ENCODE measurements around the gene MAD2L1. TPM values are rescaled to one million over a fixed set of nuclear protein-coding genes. Genes with fewer than 3 reads are reported as not detected.

Gene MAD2L1
- total RNA-seq, 2 donors from 2014 or later, result 0.14 to 0.49 TPM

- Histone ChIP-seq H3K27ac (no peak overlapping the region), H3K27me3 (replicated peaks; ENCODE audit: insufficient read depth) (no peaks in the 10 kb centered on the region), H3K4me3 (no peak overlapping the region), H3K9me3 (no peaks in the 10 kb centered on the region), H3K36me3 (no peaks in the 10 kb centered on the region), H3K4me1 (ENCODE audit: control insufficient read depth in 1 of 2, low read depth in 2 of 2) (no peaks in the 10 kb centered on the region)
- ATAC-seq (ENCODE audit: insufficient number of reproducible peaks, low FRiP score, low read depth) (no peak), DNase-seq (ENCODE audit: low spot score) (no peak)
- no peak for TF ChIP-seq CTCF (IDR thresholded peaks at IDR 0.05)
These were observed 15.1 kb upstream of the MAD2L1 start for GRCh38 chr4:120081726-120082125.

- Histone ChIP-seq H3K4me3 (no peak overlapping the region), H3K9me3 (no peaks in the 10 kb centered on the region), H3K27me3 (replicated peaks; ENCODE audit: insufficient read depth) (no peaks in the 10 kb centered on the region), H3K36me3 (no peaks in the 10 kb centered on the region), H3K4me1 (ENCODE audit: control insufficient read depth in 1 of 2, low read depth in 2 of 2) (no peaks in the 10 kb centered on the region), H3K27ac (no peak overlapping the region)
- no peak for ATAC-seq (ENCODE audit: insufficient number of reproducible peaks, low FRiP score, low read depth)
- no peak for DNase-seq (ENCODE audit: low spot score)
- no peak for TF ChIP-seq CTCF (IDR thresholded peaks at IDR 0.05)
These were observed 13.9 kb upstream of the MAD2L1 start for GRCh38 chr4:120080533-120080932.

GRCh38 chr4:120079839-120080520 is 13.3 kb upstream of the MAD2L1 start:
- TF ChIP-seq CTCF (IDR thresholded peaks at IDR 0.05), result no peak
- no peaks in the 10 kb centered on the region for H3K4me1 ChIP-seq (ENCODE audit: control insufficient read depth in 1 of 2, low read depth in 2 of 2)
- H3K27me3 ChIP-seq (replicated peaks; ENCODE audit: insufficient read depth), result no peaks in the 10 kb centered on the region
- no peak overlapping the region for H3K4me3 ChIP-seq
- DNase-seq (ENCODE audit: low spot score) (no peak), ATAC-seq (ENCODE audit: insufficient number of reproducible peaks, low FRiP score, low read depth) (no peak)
- H3K27ac ChIP-seq, result no peak overlapping the region
- H3K36me3 ChIP-seq, result no peaks in the 10 kb centered on the region
- no peaks in the 10 kb centered on the region for H3K9me3 ChIP-seq

- Histone ChIP-seq H3K9me3 (no peaks in the 10 kb centered on the region), H3K4me3 (no peak overlapping the region), H3K36me3 (no peaks in the 10 kb centered on the region), H3K4me1 (ENCODE audit: control insufficient read depth in 1 of 2, low read depth in 2 of 2) (no peaks in the 10 kb centered on the region), H3K27me3 (replicated peaks; ENCODE audit: insufficient read depth) (no peaks in the 10 kb centered on the region), H3K27ac (no peak overlapping the region)
- DNase-seq (ENCODE audit: low spot score), result no peak
- no peak for ATAC-seq (ENCODE audit: insufficient number of reproducible peaks, low FRiP score, low read depth)
- no peak for TF ChIP-seq CTCF (IDR thresholded peaks at IDR 0.05)
These were observed 11.6 kb upstream of the MAD2L1 start for GRCh38 chr4:120078216-120078615.

DNA sequence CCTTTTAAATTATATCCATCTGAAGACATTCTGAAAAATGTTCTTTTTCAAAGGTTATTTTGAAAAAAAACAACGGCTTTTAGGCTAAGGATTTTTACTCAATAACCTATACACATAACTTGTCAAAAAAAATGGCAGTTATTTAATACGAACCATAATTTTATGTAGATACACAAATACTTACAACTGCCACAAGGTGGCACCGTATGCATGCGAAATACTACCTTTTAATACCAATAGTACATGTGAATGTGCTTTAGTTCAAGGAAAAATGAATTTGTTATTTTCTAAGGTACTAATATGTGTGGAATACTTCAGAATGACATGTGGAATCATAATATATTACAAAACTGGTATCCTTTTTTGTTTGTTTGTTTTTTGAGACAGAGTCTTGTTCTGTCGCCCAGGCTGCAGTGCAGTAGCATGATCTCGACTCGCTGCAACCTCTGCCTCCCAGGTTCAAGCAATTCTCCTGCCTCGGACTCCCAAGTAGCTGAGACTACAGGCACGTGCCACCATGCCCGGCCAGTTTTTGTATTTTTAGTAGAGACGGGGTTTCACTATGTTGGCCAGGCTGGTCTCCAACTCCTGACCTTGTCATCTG is 4.6 kb upstream of the MAD2L1 start:
- peak overlapping the region; percentile 14 for H3K4me3 ChIP-seq
- H3K27ac ChIP-seq, result no peak overlapping the region
- DNase-seq (ENCODE audit: low spot score) (no peak), ATAC-seq (ENCODE audit: insufficient number of reproducible peaks, low FRiP score, low read depth) (no peak)
- peaks cover 6 to 26% of the 10 kb centered on the region in 2 donors for H3K4me1 ChIP-seq (ENCODE audit: control insufficient read depth in 1 of 2, low read depth in 2 of 2)
- H3K27me3 ChIP-seq (replicated peaks; ENCODE audit: insufficient read depth), result no peaks in the 10 kb centered on the region
- no peaks in the 10 kb centered on the region for H3K9me3 ChIP-seq
- no peaks in the 10 kb centered on the region for H3K36me3 ChIP-seq
- peak; percentile 33 for TF ChIP-seq CTCF (IDR thresholded peaks at IDR 0.05)

Data from thoracic aorta (tissue), 2 donors.